HepG2 (cell line): ENCODE measurements around the gene SLC5A4. TPM values are rescaled to one million over a fixed set of nuclear protein-coding genes. Genes with fewer than 3 reads are reported as not detected.

Experiments used
- ATAC-seq: fragments of 200-7000 bp; cut with Tn5 transposase; 3 replicates; pipeline ENCODE4 v1.9.1; 2020; ENCODE audit warnings: mild to moderate bottlenecking, moderate library complexity
- BruUV-seq: library from RNA; stranded (reverse); fragments of 400-500 nt; replicated peaks from 2 replicates; lab custom pipeline; 2021; lab: Mats Ljungman, UMichigan
- CTCF ChIA-PET: fragments of 300-600 bp; formaldehyde crosslinking; extraction: SDS; loops from one replicate; lab custom pipeline; 2021; ENCODE audit warnings: low total read pairs, inconsistent platforms, low intra/inter-chr PET ratio; lab: Yijun Ruan, JAX
- POLR2A ChIA-PET: fragments of 350-600 bp; sonication (Branson Sonifier 250); formaldehyde crosslinking; loops from one replicate; lab custom pipeline; 2020; ENCODE audit warnings: antibody characterized with exemption, inconsistent platforms; lab: Yijun Ruan, JAX
- DNase-seq: peaks from one replicate; pipeline ENCODE4 v3.0.0-alpha.2; 2015; ENCODE audit warnings: low spot score
- FAIRE-seq: peaks from 3 replicates; lab custom pipeline; 2011; peaks lifted over from hg19 to GRCh38; lab: Jason Lieb, UNC
- H2AFZ ChIP-seq: one replicate; pipeline ENCODE4 v1.6.1; 2011; ENCODE audit warnings: low read length, inconsistent platforms
- H3K27ac ChIP-seq: fragments of 300-600 bp; 3 replicates; pipeline ENCODE4 v1.8.0; 2011; ENCODE audit warnings: mixed run types, mild to moderate bottlenecking, mixed read lengths, low read length, inconsistent platforms; ENCODE audit not compliant: insufficient read depth; ENCODE audit errors: extremely low read length
- H3K27me3 ChIP-seq, 2 experiments: fragments of 200-600 bp in 1 of 2; 2 replicates in 1 of 2; 3 replicates in 1 of 2; pipeline versions ENCODE4 v1.6.0 to v1.8.0; 2011; ENCODE audit warnings: low read length in 2 of 2, mild to moderate bottlenecking in 2 of 2, moderate library complexity in 2 of 2, inconsistent platforms in 1 of 2; ENCODE audit not compliant: insufficient read depth in 2 of 2, control insufficient read depth in 1 of 2
- H3K36me3 ChIP-seq, 2 experiments: fragments of 200-600 bp in 1 of 2; replicated peaks in 1 of 2; 2 replicates in 1 of 2; 3 replicates in 1 of 2; pipeline versions ENCODE4 v1.5.1 to v1.8.0; 2011; ENCODE audit warnings: low read length in 2 of 2, inconsistent platforms in 1 of 2; ENCODE audit not compliant: insufficient read depth in 2 of 2, control insufficient read depth in 1 of 2
- H3K4me1 ChIP-seq: 2 replicates; pipeline ENCODE4 v1.5.1; 2012; ENCODE audit warnings: low read length, inconsistent platforms; ENCODE audit not compliant: insufficient read depth
- H3K4me2 ChIP-seq: 2 replicates; pipeline ENCODE4 v1.6.0; 2011; ENCODE audit warnings: low read depth, low read length, inconsistent platforms
- H3K4me3 ChIP-seq, 3 experiments: fragments of 200-600 bp in 1 of 3; sonication (generic), shearing (Covaris generic) in 1 of 3; replicated peaks in 1 of 3; 2 replicates each; pipeline ENCODE4 v1.5.1; 2011 to 2016; ENCODE audit warnings: low read length in 3 of 3, inconsistent platforms in 2 of 3, low read depth in 2 of 3, mild to moderate bottlenecking in 2 of 3, control low read depth in 1 of 3, mixed read lengths in 1 of 3; ENCODE audit not compliant: insufficient read depth in 1 of 3
- H3K79me2 ChIP-seq: one replicate; pipeline ENCODE4 v1.6.1; 2011; ENCODE audit warnings: low read length, inconsistent platforms; ENCODE audit not compliant: insufficient read depth
- H3K9ac ChIP-seq: 2 replicates; pipeline ENCODE4 v1.6.0; 2011; ENCODE audit warnings: mild to moderate bottlenecking, low read depth, low read length, inconsistent platforms; ENCODE audit not compliant: insufficient read depth
- H3K9me3 ChIP-seq: 2 replicates; pipeline ENCODE4 v1.5.1; 2012; ENCODE audit warnings: mild to moderate bottlenecking, low read length
- H4K20me1 ChIP-seq: 2 replicates; pipeline ENCODE4 v1.6.0; 2011; ENCODE audit warnings: inconsistent platforms, mild to moderate bottlenecking, low read length, moderate library complexity; ENCODE audit not compliant: insufficient read depth
- BRD4 ChIP-seq: sonication (generic); formaldehyde crosslinking; IDR thresholded peaks from 2 replicates; pipeline ENCODE4 v1.4.0; 2020; ENCODE audit warnings: missing genetic modification reagents
- PPARG ChIP-seq: conservative IDR thresholded peaks from 2 replicates; pipeline ENCODE4 v1.6.1; 2016; ENCODE audit warnings: missing biosample characterization, missing genetic modification reagents
- SOX5 ChIP-seq: IDR thresholded peaks from 2 replicates; pipeline ENCODE4 v1.6.1; 2016; ENCODE audit warnings: borderline replicate concordance
- SRSF4 ChIP-seq: fragments of 200-400 bp; formaldehyde crosslinking; IDR thresholded peaks from one replicate; pipeline ENCODE4 v1.6.1; 2018; ENCODE audit warnings: mild to moderate bottlenecking, low read depth, low read length, moderate library complexity; ENCODE audit not compliant: poor library complexity, severe bottlenecking
- ZNF781 ChIP-seq: sonication (generic); formaldehyde crosslinking; IDR thresholded peaks from 2 replicates; pipeline ENCODE4 v1.5.1; 2020; ENCODE audit warnings: borderline replicate concordance, mild to moderate bottlenecking, missing genetic modification reagents; ENCODE audit errors: not compliant biosample characterization
- ZSCAN12 ChIP-seq: sonication (generic); formaldehyde crosslinking; IDR thresholded peaks from 2 replicates; pipeline ENCODE4 v1.9.0; 2021; ENCODE audit warnings: mild to moderate bottlenecking, missing genetic modification reagents
- WGBS: methylation state at CpG from one replicate; pipeline ENCODE4 v1.1.6; 2017; ENCODE audit warnings: low lambda C conversion rate; 5-methylcytosine and 5-hydroxymethylcytosine counted together
- in situ Hi-C: cut with HindIII; loops from 2 replicates; pipeline ENCODE4 v1.10.0; 2017; ENCODE audit warnings: low pct_unique_long_range_greater_than_20kb; ENCODE audit not compliant: extremely low pct_ligation_motif_present
- intact Hi-C: fragments of 100-400 bp; cut with micrococcal nuclease; formaldehyde crosslinking; loops from one replicate; pipeline ENCODE4 v1.10.0; 2022; ENCODE audit not compliant: unreplicated experiment
- polyA plus RNA-seq, 8 experiments: library from polyadenylated mRNA; depleted of rRNA in 3 of 8; stranded (reverse) in 7 of 8; unstranded in 1 of 8; fragments of >200 nt; fragmentation: Illumina TruSeq in 4 of 8; extraction: Trizol in 4 of 8; gene quantifications; 2 replicates each; pipeline versions ENCODE4 v1.2.1 to v1.2.3, GENCODE V29; 2011 to 2016; ENCODE audit warnings: low read depth in 4 of 8, missing spikeins in 1 of 8, mixed read lengths in 1 of 8; ENCODE audit not compliant: insufficient read depth in 1 of 8
- total RNA-seq, 5 experiments: library from RNA; depleted of rRNA; stranded (reverse); fragments of >200 nt; fragmentation: Illumina TruSeq; extraction: Trizol; gene quantifications; 2 replicates each; pipeline ENCODE4 v1.2.3, GENCODE V29; 2016; ENCODE audit warnings: low read depth in 1 of 5
- TF ChIP-seq, protein P1 (sequence below): sonication (generic); formaldehyde crosslinking; IDR thresholded peaks from 2 replicates; pipeline ENCODE4 v1.8.0; 2022; ENCODE audit warnings: missing genetic modification reagents, mild to moderate bottlenecking, inconsistent platforms, borderline replicate concordance
- TF ChIP-seq, protein P2 (sequence below): sonication (generic); formaldehyde crosslinking; IDR thresholded peaks from 2 replicates; pipeline ENCODE4 v1.8.0; 2022; ENCODE audit warnings: mild to moderate bottlenecking, missing genetic modification reagents; ENCODE audit not compliant: insufficient replicate concordance

Gene SLC5A4
- total and polyA plus RNA-seq, 2 of the 13 experiments (the other 11 are each of a cell fraction or from before 2014, with no cell fraction given), result not detected

DNA sequence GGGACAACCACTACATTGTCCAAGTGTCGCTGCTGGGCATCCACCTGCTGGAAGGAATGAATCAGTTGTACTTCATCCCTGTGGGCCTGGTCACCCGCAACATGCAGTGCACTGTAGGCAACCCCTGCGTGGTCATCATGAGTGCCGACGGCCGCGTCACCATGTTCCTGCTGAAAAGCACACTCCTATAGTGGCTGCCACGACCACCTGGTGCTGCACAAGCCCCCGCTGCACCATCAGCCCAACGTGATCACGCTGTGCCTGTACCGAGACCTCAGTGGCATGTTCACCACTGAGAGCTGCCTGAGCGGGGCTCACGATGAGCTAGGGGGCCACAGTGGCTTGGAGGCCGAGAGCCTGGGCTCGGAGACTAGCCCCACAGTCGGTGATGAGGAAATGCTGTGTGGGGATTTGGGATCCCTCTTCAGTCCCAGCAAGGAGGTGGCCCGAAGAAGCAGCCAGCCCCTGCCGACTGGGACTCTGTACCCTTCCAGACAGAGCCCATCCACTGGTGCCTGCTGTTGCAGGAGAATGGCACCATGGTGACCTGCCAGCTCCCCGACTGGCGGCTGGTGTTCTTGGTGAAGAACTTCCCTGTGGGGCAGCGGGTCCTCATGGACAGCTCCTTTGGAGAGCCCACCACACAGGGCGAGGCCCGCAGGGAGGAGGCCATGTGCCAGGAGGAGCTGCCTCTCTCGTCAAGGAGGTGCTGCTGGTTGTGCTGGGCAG, 15.7 kb upstream of the SLC5A4 start:
- H3K4me2 ChIP-seq, result no peak overlapping the region
- H3K27ac ChIP-seq, result no peak overlapping the region
- DNase-seq (no peak), ATAC-seq (no peak), FAIRE-seq (no peak)
- 62% methylated on average over 7 of the region's 25 CpGs for WGBS
- no peaks in the 10 kb centered on the region for H3K9me3 ChIP-seq
- 0 out of 2 replicates have a peak, but pooled peaks cover 2% of the 10 kb centered on the region for H3K4me1 ChIP-seq
- H4K20me1 ChIP-seq, result no peaks in the 10 kb centered on the region
- no peaks in the 10 kb centered on the region for H3K79me2 ChIP-seq
- H3K4me3 ChIP-seq, result no peak overlapping the region
- POLR2A ChIA-PET, result no interaction called here
- no peak overlapping the region for H3K9ac ChIP-seq
- H3K36me3 ChIP-seq, result no peaks in the 10 kb centered on the region
- no peaks in the 10 kb centered on the region for H3K27me3 ChIP-seq
- intact Hi-C loops (no loop called here), in situ Hi-C loops (no loop called here)
- H2AFZ ChIP-seq, result no peak overlapping the region
- CTCF ChIA-PET, result no interaction called here
- no TSS peak for BruUV-seq
- TF ChIP-seq, protein P1, sequence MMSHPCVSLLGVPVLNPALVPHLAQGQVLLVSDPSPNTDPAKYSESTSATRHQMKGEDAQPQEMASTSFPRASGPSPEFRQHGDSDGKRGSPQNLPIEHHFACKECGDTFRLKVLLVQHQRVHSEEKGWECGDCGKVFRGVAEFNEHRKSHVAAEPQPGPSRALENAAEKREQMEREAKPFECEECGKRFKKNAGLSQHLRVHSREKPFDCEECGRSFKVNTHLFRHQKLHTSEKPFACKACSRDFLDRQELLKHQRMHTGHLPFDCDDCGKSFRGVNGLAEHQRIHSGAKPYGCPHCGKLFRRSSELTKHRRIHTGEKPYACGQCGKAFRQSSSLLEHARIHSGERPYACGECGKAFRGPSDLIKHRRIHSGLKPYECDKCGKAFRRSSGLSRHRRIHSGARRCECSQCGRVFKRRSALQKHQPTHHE, result no peak
- no peak for TF ChIP-seq SRSF4
- TF ChIP-seq SOX5 (CRISPR knock-in tag), result no peak
- TF ChIP-seq BRD4 (CRISPR knock-in tag), result no peak
- TF ChIP-seq PPARG (CRISPR knock-in tag), result no peak
- no peak for TF ChIP-seq ZNF781
- TF ChIP-seq, protein P2, sequence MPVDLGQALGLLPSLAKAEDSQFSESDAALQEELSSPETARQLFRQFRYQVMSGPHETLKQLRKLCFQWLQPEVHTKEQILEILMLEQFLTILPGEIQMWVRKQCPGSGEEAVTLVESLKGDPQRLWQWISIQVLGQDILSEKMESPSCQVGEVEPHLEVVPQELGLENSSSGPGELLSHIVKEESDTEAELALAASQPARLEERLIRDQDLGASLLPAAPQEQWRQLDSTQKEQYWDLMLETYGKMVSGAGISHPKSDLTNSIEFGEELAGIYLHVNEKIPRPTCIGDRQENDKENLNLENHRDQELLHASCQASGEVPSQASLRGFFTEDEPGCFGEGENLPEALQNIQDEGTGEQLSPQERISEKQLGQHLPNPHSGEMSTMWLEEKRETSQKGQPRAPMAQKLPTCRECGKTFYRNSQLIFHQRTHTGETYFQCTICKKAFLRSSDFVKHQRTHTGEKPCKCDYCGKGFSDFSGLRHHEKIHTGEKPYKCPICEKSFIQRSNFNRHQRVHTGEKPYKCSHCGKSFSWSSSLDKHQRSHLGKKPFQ (CRISPR knock-in tag), result no peak
- TF ChIP-seq ZSCAN12 (CRISPR knock-in tag), result no peak
